ENCODE measurements around the gene SHD.
"Not testable (repeated sequence)": the region's sequence is repeated elsewhere in the genome, so short reads cannot be mapped to it uniquely, and the experiment has no call there.

Gene SHD, protein sequence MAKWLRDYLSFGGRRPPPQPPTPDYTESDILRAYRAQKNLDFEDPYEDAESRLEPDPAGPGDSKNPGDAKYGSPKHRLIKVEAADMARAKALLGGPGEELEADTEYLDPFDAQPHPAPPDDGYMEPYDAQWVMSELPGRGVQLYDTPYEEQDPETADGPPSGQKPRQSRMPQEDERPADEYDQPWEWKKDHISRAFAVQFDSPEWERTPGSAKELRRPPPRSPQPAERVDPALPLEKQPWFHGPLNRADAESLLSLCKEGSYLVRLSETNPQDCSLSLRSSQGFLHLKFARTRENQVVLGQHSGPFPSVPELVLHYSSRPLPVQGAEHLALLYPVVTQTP

DNA sequence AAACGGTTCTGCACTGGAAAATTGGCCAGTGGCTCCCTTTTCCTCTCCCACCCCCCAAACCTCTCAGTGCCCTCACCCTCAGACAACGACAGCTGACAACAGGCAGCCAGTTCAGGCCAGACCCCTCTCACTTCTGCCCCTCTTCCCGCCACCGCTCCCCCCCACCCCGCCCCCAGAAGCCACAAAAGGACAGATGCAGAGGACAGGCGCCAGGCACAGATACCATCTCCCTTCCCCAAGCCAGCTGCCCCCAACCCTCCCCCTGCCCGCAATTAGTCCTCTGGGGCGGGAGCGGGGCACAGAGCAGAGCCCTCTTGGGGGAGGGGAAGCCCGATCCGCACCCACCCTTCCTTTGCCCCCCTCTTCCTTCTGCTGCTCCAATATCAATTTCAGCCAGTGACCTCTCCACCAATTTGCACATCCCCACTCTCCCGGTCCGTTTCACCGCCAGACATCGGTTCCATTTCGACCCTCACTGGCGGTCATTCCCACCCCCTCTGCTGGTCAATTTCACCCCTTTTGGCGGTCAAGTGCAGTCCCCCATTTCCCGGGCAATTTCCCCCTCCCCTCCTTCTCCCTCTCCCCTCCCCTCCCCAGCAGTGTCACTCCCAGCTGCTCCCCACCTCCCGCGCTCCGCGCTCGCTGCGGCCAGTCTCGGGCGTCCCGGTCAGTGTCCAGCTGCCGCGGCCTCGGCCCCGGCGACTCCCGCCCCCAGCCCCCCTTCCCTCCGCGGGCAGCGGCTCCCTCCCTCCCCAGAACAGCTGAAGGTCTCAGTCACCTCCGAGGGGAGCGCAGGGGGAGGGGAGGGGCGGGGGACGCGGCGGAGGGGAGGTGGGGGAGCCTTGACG lies at the start of gene SHD:
TSS of gene SHD (plus strand) at position 848 of the 848 bp plus-strand sequence. CDS start 798 bp downstream, outside the sequence.
- DNase-seq (ENCODE audit: low read depth, low spot score), result no peak

DNA sequence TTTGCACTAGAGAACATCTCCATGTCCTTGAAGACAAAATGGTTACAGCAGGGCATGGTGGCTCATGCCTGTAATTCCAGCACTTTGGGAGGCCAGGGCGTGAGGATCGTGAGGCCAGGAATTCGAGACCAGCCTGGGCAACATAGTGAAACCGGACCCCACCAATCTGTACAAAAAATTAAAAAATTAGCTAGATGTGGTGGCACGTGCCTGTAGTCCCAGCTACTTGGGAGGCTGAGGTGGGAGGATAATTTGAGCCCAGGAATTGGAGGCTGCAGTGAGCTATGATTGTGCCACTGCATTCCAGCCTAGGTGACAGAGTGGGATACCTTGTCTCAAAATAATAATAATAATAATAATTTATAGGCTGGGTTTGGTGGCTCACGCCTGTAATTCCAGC lies 48.8 kb upstream of the SHD start:
- DNase-seq (ENCODE audit: low read depth, low spot score), result not testable (repeated sequence)

DNA sequence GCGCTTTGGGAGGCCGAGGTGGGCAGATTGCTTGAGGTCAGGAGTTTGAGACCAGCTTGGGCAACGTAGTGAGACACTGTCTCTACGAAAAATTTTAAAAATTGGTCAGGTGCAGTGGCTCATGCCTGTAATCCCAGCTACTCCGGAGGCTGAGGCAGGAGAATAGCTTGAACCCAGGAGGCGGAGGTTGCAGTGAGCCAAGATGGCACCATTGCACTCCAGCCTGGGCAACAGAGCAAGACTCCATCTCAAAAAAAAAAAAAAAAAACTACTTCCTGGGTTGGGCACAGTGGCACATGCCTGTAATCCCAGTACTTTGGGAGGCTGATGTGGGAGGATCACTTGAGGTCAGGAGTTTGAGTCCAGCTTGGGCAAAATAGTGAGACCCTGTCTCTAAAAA lies 47.5 kb upstream of the SHD start:
- not testable (repeated sequence) for DNase-seq (ENCODE audit: low read depth, low spot score)

- not testable (repeated sequence) for DNase-seq (ENCODE audit: low read depth, low spot score)
These were observed 46.9 kb upstream of the SHD start for GRCh38 chr19:4232139-4232538.

- no peak for DNase-seq (ENCODE audit: low read depth, low spot score)
These were observed 46.3 kb upstream of the SHD start for GRCh38 chr19:4232614-4233281.

DNA sequence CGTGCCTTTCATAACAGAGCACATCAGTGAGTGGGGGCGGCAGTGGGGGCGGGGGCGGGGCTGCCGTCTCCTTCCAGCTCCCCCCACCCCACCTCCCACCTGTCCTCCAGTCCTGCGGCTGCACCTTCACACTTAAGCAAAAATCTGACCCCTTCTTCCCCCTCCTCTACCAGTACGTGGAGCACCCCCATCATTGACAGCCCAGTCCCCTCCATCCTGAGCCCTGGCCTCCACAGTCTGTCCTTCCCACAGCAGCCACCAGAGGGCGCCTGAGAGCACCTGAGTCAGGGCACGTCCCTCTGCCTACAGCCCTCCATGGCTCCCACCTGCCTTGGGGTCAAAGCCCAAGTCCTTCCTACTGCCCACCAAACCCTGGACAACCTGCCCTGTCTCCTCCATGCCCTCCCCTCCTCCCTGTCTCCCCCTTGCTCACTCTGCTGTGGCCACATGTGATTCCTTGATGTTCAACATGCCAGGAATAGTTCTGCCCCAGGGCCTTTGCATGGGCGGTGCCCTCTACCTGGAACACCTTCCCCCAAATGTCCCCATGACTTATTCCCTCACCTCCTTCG lies 45.7 kb upstream of the SHD start:
- DNase-seq (ENCODE audit: low read depth, low spot score), result peak; percentile 46

DNA sequence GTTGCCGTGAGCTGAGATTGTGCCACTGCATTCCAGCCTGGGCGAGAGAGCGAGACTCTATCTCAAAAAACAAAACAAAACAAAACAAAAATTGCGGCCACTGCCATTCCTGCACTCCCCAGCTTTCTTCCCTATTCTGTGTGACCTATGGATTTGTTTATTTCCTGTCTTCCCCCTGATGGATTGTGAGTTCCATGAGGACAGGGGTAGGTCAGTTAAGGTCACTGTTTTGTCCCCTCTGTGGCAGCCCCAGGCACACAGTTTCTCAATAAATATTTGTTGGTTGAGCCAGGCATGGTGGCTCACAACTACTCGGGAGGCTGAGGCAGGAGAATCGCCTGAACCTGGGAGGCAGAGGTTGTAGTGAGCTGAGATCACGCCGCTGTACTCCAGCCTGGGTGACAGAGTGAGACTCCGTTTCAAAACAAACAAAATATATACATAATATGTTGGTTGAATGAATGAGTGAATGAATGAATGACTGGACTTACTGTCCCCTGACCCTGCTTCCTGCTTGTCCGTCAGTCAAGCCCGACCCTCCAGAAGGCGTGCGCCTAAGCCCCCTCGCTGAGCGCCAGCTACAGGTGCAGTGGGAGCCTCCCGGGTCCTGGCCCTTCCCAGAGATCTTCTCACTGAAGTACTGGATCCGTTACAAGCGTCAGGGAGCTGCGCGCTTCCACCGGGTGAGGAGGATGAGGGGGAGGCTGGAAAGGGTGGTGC lies 44.8 kb upstream of the SHD start:
- no peak for DNase-seq (ENCODE audit: low read depth, low spot score)

- DNase-seq (ENCODE audit: low read depth, low spot score), result no peak
These were observed 44.2 kb upstream of the SHD start for GRCh38 chr19:4234862-4235201.

GRCh38 chr19:4237510-4237909 lies 41.6 kb upstream of the SHD start:
- not testable (repeated sequence) for DNase-seq (ENCODE audit: low read depth, low spot score)

DNA sequence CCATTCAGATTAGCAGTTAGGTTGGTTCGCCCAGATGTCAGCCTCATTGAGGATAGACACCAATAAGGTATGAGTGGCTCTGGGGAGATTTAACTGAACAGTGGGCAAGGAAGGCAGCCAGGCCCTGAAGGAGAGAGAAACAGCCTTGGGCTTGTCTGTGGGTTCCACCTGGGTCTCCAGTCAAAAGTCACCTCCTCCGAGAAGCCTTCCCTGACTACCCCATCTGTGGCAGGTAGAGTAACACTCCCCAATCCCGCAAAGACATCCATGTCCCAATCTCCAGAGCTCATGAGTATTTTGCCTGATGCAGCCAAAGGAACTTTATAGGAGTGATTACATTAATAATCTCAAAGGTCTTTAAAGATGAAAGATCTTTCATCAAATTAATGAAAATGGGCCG lies 40.2 kb upstream of the SHD start:
- DNase-seq (ENCODE audit: low read depth, low spot score), result no peak

DNA sequence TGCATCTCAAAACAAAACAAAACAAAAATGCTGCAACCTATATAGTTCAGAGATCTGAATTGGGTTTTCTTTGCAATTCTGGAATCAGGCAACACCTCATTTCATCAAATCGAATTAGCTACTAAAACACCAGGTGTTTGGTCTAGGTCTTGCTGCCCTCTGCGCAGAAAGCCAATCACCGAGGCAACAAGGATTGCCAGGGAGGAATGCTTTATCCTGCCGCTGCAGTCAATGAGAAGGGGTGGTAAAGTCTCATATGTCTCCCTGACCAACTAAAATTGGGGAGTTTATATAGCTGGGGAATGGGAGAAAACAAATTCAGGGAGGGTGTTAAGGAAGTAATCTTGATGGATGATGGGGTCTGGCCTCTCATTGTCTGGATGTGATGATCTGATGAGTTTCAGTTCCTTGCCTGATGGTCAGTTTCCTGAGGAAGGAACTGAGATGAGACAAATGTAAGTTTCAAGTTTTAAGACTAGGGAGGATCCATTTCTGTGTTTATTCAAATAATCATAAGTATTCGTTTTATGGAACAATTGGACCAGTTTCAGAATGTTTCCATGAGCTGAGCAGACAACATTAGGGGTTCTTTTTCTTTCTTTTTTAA lies 37.1 kb upstream of the SHD start:
- DNase-seq (ENCODE audit: low read depth, low spot score), result no peak

DNA sequence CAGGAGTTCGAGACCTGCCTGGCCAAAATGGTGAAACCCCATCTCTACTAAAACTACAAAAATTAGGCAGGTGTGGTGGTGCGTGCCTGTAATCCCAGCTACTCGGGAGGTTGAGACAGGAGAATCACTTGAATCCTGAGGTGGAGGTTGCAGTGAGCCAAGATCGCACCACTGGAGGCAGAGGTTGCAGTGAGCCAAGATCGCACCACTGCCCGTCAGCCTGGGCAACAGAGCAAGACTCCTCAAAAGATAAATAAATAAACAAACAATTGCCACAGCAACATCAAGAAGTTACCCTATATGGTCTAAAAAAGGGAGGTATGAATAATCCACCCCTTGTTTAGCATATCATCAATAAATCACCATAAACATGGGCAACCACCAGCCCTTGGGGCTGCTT lies 33.1 kb upstream of the SHD start:
- DNase-seq (ENCODE audit: low read depth, low spot score), result not testable (repeated sequence)

DNA sequence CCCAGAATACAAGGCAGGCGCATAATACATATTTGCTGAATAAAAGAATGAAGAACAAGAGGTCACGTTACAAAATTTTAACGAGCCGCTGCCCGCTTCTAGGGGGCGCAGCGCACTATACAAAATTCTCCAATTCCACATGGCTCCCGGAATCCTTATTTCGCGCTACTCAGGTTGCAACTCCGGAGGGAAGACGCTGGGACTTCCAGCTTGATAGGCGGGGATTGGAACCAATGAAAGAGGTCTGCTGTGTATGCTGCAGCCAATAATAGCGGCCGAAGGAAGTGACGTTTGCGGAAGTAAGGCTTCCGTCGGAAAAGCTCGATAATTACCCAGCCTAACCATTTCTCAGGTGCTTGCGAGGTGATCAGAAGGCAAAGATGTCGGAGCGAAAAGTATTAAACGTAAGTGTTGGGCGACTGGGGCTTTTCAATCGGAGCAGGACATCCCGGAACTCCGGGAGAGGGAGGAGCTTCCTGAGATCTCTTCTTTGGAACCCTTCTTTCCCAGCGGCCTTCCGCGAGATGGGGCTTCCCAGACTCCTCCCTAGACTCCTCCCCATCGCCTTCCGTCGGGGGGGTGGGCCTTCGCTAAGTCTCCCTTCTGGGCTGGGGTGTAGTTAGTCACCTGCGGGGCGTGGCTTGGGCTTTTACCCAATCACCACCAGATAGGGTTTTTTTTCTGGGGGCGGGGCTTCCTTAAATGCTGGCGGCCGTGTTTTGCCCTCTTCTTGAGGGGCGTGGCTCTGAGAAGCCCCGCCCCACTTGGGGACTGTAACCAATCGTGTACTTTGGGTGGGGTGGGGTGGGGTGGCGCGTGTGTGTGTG lies 32.1 kb upstream of the SHD start, which contains the start of gene YJU2:
TSS of gene YJU2 (plus strand) at position 314 of the 827 bp plus-strand sequence. CDS start at position 381, 67 bp downstream.
- DNase-seq (ENCODE audit: low read depth, low spot score), result peak; percentile 100

DNA sequence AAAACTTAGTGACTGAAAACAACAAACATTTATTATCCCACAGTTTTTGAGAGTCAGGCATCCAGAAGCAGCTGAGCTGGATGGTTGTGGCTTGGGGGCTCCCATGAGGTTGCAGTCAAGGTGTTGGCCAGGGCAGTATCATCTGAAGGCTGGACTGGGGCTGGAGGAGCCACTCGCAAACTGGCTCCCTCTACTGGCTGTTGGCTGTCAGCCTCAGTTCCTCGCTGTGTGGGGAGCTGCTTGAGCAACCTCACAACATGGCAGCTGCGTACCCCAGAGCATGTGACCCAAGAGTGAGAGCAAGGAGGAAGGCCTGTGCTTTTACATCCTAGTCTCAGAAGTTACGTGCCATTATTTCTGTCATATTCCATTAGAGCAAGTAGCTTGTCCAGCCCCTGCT lies 22.5 kb upstream of the SHD start:
- no peak for DNase-seq (ENCODE audit: low read depth, low spot score)

DNA sequence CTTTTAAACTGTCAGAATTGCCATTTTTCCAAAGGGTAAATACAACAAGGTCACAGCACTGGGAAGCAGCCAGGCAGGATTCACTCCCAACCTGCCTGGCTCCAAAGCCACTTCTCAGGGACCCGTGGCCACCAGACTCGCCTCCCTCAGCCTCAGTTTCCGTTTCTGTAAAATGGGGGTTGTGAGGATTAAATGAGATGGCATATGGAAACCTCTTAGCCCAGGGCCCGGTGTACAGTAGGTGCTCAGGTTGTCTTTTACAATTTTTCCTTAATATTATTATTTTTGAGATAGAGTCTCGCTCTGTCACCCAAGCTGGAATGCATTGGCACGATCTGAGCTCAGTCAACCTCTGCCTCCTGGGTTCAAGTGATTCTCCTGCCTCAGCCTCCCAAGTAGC lies 22.0 kb upstream of the SHD start:
- DNase-seq (ENCODE audit: low read depth, low spot score), result no peak

DNA sequence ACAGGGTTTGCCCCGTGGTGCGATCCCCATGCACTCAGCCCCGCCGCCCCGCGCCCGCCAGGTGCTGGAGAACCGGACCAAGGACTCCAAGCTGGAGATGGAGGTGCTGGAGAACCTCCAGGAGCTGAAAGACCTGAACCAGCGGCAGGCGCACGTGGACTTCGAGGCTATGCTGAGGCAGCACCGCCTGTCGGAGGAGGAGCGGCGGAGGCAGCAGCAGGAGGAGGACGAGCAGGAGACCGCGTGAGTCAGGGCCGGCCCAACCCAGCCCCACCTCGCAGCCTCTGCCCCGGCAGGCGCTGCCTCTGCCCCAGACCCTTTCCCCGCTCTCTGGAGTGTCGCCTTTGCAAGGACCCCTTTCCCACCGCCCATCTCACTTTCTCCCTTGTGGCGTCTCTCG lies 20.9 kb upstream of the SHD start:
- no peak for DNase-seq (ENCODE audit: low read depth, low spot score)

- no peak for DNase-seq (ENCODE audit: low read depth, low spot score)
These were observed 18.4 kb upstream of the SHD start for GRCh38 chr19:4260613-4261191.

DNA sequence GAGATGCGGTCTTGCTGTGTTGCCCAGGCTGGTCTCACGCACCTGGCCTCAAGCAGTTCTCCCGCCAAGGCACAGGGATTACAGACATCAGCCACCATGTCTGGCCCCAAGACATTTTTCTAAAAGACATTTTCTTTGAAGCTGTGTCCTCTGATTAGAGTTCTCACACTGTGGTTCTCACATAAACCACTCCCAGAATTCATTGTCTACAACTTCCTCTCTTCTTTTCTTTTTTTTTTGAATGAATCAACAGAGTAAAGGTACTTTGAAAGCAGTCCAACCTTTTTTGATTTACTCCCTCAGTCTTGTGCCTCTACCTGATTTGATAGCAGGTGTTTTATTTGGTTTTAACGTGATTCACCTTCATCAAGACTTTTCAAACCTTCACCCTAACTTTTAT lies 14.3 kb upstream of the SHD start:
- no peak for DNase-seq (ENCODE audit: low read depth, low spot score)

- no peak for DNase-seq (ENCODE audit: low read depth, low spot score)
These were observed 12.6 kb upstream of the SHD start for GRCh38 chr19:4266253-4267000.
